Esophagus (tissue), 2 donors: ENCODE data around the gene SMURF1. TPM values are rescaled to one million over a fixed set of nuclear protein-coding genes. Genes with fewer than 3 reads are reported as not detected.
"Not testable (repeated sequence)": the region's sequence is repeated elsewhere in the genome, so short reads cannot be mapped to it uniquely, and the experiment has no call there.

Experiments
- H3K27ac ChIP-seq, 2 donors: one replicate each; pipeline ENCODE4 v1.5.1; 2013; ENCODE audit warnings: low read depth in 2 of 2, mild to moderate bottlenecking in 2 of 2, inconsistent platforms in 1 of 2, low read length in 1 of 2, moderate library complexity in 1 of 2
- H3K27me3 ChIP-seq, 2 donors: one replicate each; pipeline ENCODE4 v1.6.1; 2013; ENCODE audit warnings: low read length in 2 of 2, control low read depth in 1 of 2, mild to moderate bottlenecking in 1 of 2; ENCODE audit not compliant: insufficient read depth in 2 of 2, control insufficient read depth in 1 of 2
- H3K36me3 ChIP-seq, 2 donors: one replicate each; pipeline ENCODE4 v1.6.1; 2013; ENCODE audit warnings: low read length in 1 of 2; ENCODE audit not compliant: control insufficient read depth in 2 of 2, insufficient read depth in 2 of 2
- H3K4me1 ChIP-seq, 2 donors: one replicate each; pipeline ENCODE4 v1.6.1; 2013; ENCODE audit warnings: low read length in 1 of 2; ENCODE audit not compliant: control insufficient read depth in 2 of 2, insufficient read depth in 2 of 2
- H3K4me3 ChIP-seq, 2 donors: one replicate each; pipeline ENCODE4 v1.5.1; 2013; ENCODE audit warnings: low read length in 2 of 2, mild to moderate bottlenecking in 2 of 2, low read depth in 1 of 2, moderate library complexity in 1 of 2
- H3K9me3 ChIP-seq, 2 donors: one replicate each; pipeline ENCODE4 v1.6.1; 2013; ENCODE audit warnings: mild to moderate bottlenecking in 2 of 2, low read depth in 1 of 2, low read length in 1 of 2, moderate library complexity in 1 of 2; ENCODE audit not compliant: control insufficient read depth in 2 of 2, insufficient read depth in 1 of 2
- WGBS, 2 donors: extraction: QIAGEN DNeasy Blood & Tissue Kit; methylation state at CpG; one replicate each; pipeline ENCODE4 v1.1.7; 2013; 5-methylcytosine and 5-hydroxymethylcytosine counted together
- polyA plus RNA-seq, 2 donors: library from polyadenylated mRNA; stranded (reverse); fragments of 200-250 nt; gene quantifications; one replicate each; pipeline ENCODE4 v1.2.3, GENCODE V29; 2013
- donor health status: healthy with polysubstance abuse.
- donor health status: Bipolar disorder and iron deficiency.

Gene SMURF1
- polyA plus RNA-seq, 2 donors = 11.7 to 12.9 TPM

GRCh38 chr7:99171731-99172130 lies 27.8 kb upstream of the SMURF1 start:
- no peak overlapping the region for H3K27ac ChIP-seq
- H3K4me3 ChIP-seq = no peak overlapping the region
- H3K27me3 ChIP-seq = no peaks in the 10 kb centered on the region
- no peaks in the 10 kb centered on the region for H3K9me3 ChIP-seq
- H3K4me1 ChIP-seq = no peaks in the 10 kb centered on the region
- WGBS, 2 donors = 70 to 76% methylated on average over 4 of the region's 4 CpGs
- H3K36me3 ChIP-seq = no peaks in the 10 kb centered on the region

GRCh38 chr7:99170730-99171074 lies 26.8 kb upstream of the SMURF1 start:
- no peak overlapping the region for H3K27ac ChIP-seq
- H3K27me3 ChIP-seq = no peaks in the 10 kb centered on the region
- no peak overlapping the region for H3K4me3 ChIP-seq
- no peaks in the 10 kb centered on the region for H3K4me1 ChIP-seq
- H3K9me3 ChIP-seq = no peaks in the 10 kb centered on the region
- 76 to 90% methylated on average over 3 of the region's 3 CpGs for WGBS, 2 donors
- no peaks in the 10 kb centered on the region for H3K36me3 ChIP-seq

- no peaks in the 10 kb centered on the region for H3K36me3 ChIP-seq
- 85 to 87% methylated on average over 6 of the region's 6 CpGs for WGBS, 2 donors
- H3K4me3 ChIP-seq = no peak overlapping the region
- H3K27ac ChIP-seq = no peak overlapping the region
- H3K9me3 ChIP-seq = no peaks in the 10 kb centered on the region
- H3K4me1 ChIP-seq = no peaks in the 10 kb centered on the region
- H3K27me3 ChIP-seq = no peaks in the 10 kb centered on the region
These were observed 26.3 kb upstream of the SMURF1 start for GRCh38 chr7:99170065-99170729.

- WGBS, 2 donors = 76 to 82% methylated on average over 8 of the region's 8 CpGs
- H3K27me3 ChIP-seq = no peaks in the 10 kb centered on the region
- H3K9me3 ChIP-seq = no peaks in the 10 kb centered on the region
- H3K4me3 ChIP-seq = no peak overlapping the region
- H3K4me1 ChIP-seq = no peaks in the 10 kb centered on the region
- H3K36me3 ChIP-seq = no peaks in the 10 kb centered on the region
- no peak overlapping the region for H3K27ac ChIP-seq
These were observed 23.2 kb upstream of the SMURF1 start for GRCh38 chr7:99167072-99167471.

GRCh38 chr7:99165816-99166215 lies 21.9 kb upstream of the SMURF1 start:
- no peaks in the 10 kb centered on the region for H3K4me1 ChIP-seq
- H3K4me3 ChIP-seq = no peak overlapping the region
- H3K36me3 ChIP-seq = no peaks in the 10 kb centered on the region
- no peak overlapping the region for H3K27ac ChIP-seq
- no peaks in the 10 kb centered on the region for H3K9me3 ChIP-seq
- H3K27me3 ChIP-seq = no peaks in the 10 kb centered on the region
- WGBS, 2 donors = 61 to 72% methylated on average over 3 of the region's 3 CpGs

GRCh38 chr7:99163669-99164068 lies 19.8 kb upstream of the SMURF1 start:
- not testable (repeated sequence) for H3K27ac ChIP-seq, H3K27me3 ChIP-seq, H3K9me3 ChIP-seq, H3K4me1 ChIP-seq, H3K4me3 ChIP-seq, H3K36me3 ChIP-seq
- 84 to 87% methylated on average over 4 of the region's 4 CpGs for WGBS, 2 donors

GRCh38 chr7:99156649-99157048 lies 12.7 kb upstream of the SMURF1 start:
- H3K27ac ChIP-seq = no peak overlapping the region
- H3K4me3 ChIP-seq = no peak overlapping the region
- no peaks in the 10 kb centered on the region for H3K9me3 ChIP-seq
- no peaks in the 10 kb centered on the region for H3K4me1 ChIP-seq
- no peaks in the 10 kb centered on the region for H3K27me3 ChIP-seq
- H3K36me3 ChIP-seq = no peaks in the 10 kb centered on the region

GRCh38 chr7:99155211-99155610 lies 11.3 kb upstream of the SMURF1 start:
- no peaks in the 10 kb centered on the region for H3K9me3 ChIP-seq
- H3K4me3 ChIP-seq = no peak overlapping the region
- no peak overlapping the region for H3K27ac ChIP-seq
- WGBS, 2 donors = 52 to 70% methylated on average over 1 of the region's 1 CpG
- H3K27me3 ChIP-seq = no peaks in the 10 kb centered on the region
- no peaks in the 10 kb centered on the region for H3K4me1 ChIP-seq
- H3K36me3 ChIP-seq = no peaks in the 10 kb centered on the region

GRCh38 chr7:99146979-99147378 lies 3.1 kb upstream of the SMURF1 start:
- Histone ChIP-seq H3K4me3 (no peak overlapping the region), H3K9me3 (no peaks in the 10 kb centered on the region), H3K4me1 (no peaks in the 10 kb centered on the region), H3K36me3 (no peaks in the 10 kb centered on the region), H3K27me3 (no peaks in the 10 kb centered on the region), H3K27ac (no peak overlapping the region)
- 67 to 83% methylated on average over 4 of the region's 4 CpGs for WGBS, 2 donors

GRCh38 chr7:99143521-99143852 lies 421 bp downstream of the SMURF1 start:
- no peaks in the 10 kb centered on the region for H3K4me1 ChIP-seq
- peak overlapping the region; percentile 62 to 90 for H3K4me3 ChIP-seq
- WGBS, 2 donors = 0 to 3% methylated on average over 13 to 46 of the region's 46 CpGs
- H3K27me3 ChIP-seq = no peaks in the 10 kb centered on the region
- H3K27ac ChIP-seq = peak overlapping the region; percentile 99
- no peaks in the 10 kb centered on the region for H3K36me3 ChIP-seq
- H3K9me3 ChIP-seq = no peaks in the 10 kb centered on the region
